Measurements from ENCODE around the gene GRK4.

DNA sequence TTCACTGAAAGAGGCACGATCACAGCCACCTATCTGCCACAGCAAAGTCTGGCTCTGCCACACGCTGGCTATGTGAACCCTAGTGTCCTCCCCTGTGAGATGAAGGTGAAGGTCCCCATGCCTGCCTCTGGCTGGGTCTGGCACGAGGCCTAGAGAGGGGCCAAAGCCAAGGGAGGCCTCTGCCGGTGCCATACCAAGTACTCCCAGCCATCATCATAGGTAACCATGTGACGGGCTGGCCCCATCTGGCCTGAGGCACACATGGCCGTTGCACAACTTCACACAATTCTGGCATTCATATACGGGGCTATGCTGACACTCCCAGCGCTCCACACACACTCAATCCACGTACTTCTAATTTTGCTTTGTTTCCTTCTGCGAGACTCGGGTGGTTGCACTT is 15.4 kb upstream of the GRK4 start:
- TF ChIP-seq ZBTB10 (tag by site-specific recombination; IDR thresholded peaks at IDR 0.05) (no peak), MYNN (tag by site-specific recombination; IDR thresholded peaks at IDR 0.05; ENCODE audit: borderline replicate concordance) (no peak), ZNF354C (tag by site-specific recombination; IDR thresholded peaks at IDR 0.05; ENCODE audit: borderline replicate concordance, low read depth) (no peak), ZNF426 (tag by site-specific recombination; IDR thresholded peaks at IDR 0.05) (no peak), ZNF830 (tag by site-specific recombination; IDR thresholded peaks at IDR 0.05; ENCODE audit: low read depth) (no peak), CTCF (tag by site-specific recombination; IDR thresholded peaks at IDR 0.05) (no peak), ZNF175 (tag by site-specific recombination; IDR thresholded peaks at IDR 0.05) (no peak), TRIM28 (IDR thresholded peaks at IDR 0.05; ENCODE audit: borderline replicate concordance, low read length) (no peak), ZNF274 (IDR thresholded peaks at IDR 0.05; ENCODE audit: low read length) (no peak), ZNF274 (tag by site-specific recombination; IDR thresholded peaks at IDR 0.05; ENCODE audit: borderline replicate concordance) (no peak), ZNF16 (tag by site-specific recombination; IDR thresholded peaks at IDR 0.05; ENCODE audit: low read depth) (no peak)

All from HEK293 (cell line).